PC-3 (cell line): ENCODE results near the gene GDA.

Experiments used
- EZH2phosphoT487 ChIP-seq: fragments of 300-600 bp; sonication (generic); IDR thresholded peaks from 2 replicates; pipeline ENCODE4 v1.6.1; 2018; ENCODE audit warnings: mild to moderate bottlenecking, antibody characterized with exemption, low read length, borderline replicate concordance
- TF ChIP-seq, protein P1 (sequence below): fragments of 300-600 bp; sonication (generic); conservative IDR thresholded peaks from 2 replicates; pipeline ENCODE4 v1.5.1; 2017; ENCODE audit warnings: antibody characterized with exemption, low read depth, mild to moderate bottlenecking, low read length

DNA sequence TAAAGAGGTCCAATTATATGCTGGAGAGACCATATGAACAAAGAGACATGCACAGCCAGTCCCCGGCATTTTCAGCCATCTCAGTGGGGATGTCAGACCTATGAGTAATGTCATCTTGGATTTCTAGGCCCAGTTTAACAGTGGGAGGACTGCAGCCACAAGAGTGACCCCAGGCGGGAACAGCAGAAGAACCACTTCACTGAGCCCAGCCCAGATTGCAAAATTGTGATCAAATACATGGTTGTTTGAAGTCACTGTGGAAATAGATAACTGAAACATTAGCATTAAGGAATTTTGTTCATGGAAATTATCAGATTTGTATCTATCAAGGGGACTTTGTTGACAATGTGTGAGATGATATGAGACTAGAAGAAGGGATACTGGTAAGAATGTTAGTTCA is 46.7 kb upstream of the GDA start:
- TF ChIP-seq, protein P1, sequence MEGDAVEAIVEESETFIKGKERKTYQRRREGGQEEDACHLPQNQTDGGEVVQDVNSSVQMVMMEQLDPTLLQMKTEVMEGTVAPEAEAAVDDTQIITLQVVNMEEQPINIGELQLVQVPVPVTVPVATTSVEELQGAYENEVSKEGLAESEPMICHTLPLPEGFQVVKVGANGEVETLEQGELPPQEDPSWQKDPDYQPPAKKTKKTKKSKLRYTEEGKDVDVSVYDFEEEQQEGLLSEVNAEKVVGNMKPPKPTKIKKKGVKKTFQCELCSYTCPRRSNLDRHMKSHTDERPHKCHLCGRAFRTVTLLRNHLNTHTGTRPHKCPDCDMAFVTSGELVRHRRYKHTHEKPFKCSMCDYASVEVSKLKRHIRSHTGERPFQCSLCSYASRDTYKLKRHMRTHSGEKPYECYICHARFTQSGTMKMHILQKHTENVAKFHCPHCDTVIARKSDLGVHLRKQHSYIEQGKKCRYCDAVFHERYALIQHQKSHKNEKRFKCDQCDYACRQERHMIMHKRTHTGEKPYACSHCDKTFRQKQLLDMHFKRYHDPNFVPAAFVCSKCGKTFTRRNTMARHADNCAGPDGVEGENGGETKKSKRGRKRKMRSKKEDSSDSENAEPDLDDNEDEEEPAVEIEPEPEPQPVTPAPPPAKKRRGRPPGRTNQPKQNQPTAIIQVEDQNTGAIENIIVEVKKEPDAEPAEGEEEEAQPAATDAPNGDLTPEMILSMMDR = no peak
- no peak for TF ChIP-seq EZH2phosphoT487
